Panc1 (cell line): ENCODE data around the gene BBIP1. TPM values are rescaled to one million over a fixed set of nuclear protein-coding genes. Genes with fewer than 3 reads are reported as not detected.

Source experiments
- ATAC-seq: fragments of 200-7000 bp; cut with Tn5 transposase; 2 replicates; pipeline ENCODE4 v1.9.1; 2020; ENCODE audit warnings: mild to moderate bottlenecking, moderate library complexity
- BruUV-seq: library from RNA; stranded (reverse); fragments of 400-500 nt; replicated peaks from 2 replicates; lab custom pipeline; 2021; lab: Mats Ljungman, UMichigan
- CTCF ChIA-PET: fragments of 300-600 bp; sonication (Branson Sonifier 250); formaldehyde crosslinking; loops from one replicate; lab custom pipeline; 2022; ENCODE audit warnings: antibody characterized with exemption; lab: Charles Lee
- POLR2A ChIA-PET: fragments of 300-600 bp; sonication (Branson Sonifier 250); formaldehyde crosslinking; loops from one replicate; lab custom pipeline; 2022; ENCODE audit warnings: antibody characterized with exemption; lab: Charles Lee
- DNase-seq: peaks from one replicate; pipeline ENCODE4 v3.0.0-alpha.2; 2010; ENCODE audit warnings: low read depth, low spot score
- H3K27ac ChIP-seq: 2 replicates; pipeline ENCODE4 v1.5.1; 2011; ENCODE audit warnings: mild to moderate bottlenecking, low read length, inconsistent platforms
- H3K27me3 ChIP-seq: fragments of 200-500 bp; sonication (Bioruptor generic); 2 replicates; pipeline ENCODE4 v1.6.0; 2014; ENCODE audit warnings: low read length, inconsistent platforms; ENCODE audit not compliant: control insufficient read depth, insufficient read depth
- H3K36me3 ChIP-seq: fragments of 200-500 bp; sonication (Bioruptor generic); 2 replicates; pipeline ENCODE4 v1.5.1; 2014; ENCODE audit warnings: inconsistent platforms, mild to moderate bottlenecking, low read length, moderate library complexity; ENCODE audit not compliant: control insufficient read depth, insufficient read depth
- H3K4me1 ChIP-seq: 2 replicates; pipeline ENCODE4 v1.5.1; 2011; ENCODE audit warnings: inconsistent platforms, mild to moderate bottlenecking, low read length, moderate library complexity; ENCODE audit not compliant: control insufficient read depth, insufficient read depth
- H3K4me3 ChIP-seq, 2 experiments: 2 replicates each; pipeline ENCODE4 v1.5.1; 2011 to 2012; ENCODE audit warnings: low read depth in 2 of 2, low read length in 2 of 2, mild to moderate bottlenecking in 2 of 2, inconsistent platforms in 1 of 2, moderate library complexity in 1 of 2
- H3K9me3 ChIP-seq: fragments of 200-500 bp; sonication (Bioruptor generic); 2 replicates; pipeline ENCODE4 v1.5.1; 2014; ENCODE audit warnings: low read depth, mild to moderate bottlenecking, inconsistent platforms, low read length, moderate library complexity; ENCODE audit not compliant: control insufficient read depth, insufficient read depth
- POLR2AphosphoS5 ChIP-seq: IDR thresholded peaks from 2 replicates; pipeline ENCODE4 v1.6.1; 2012; ENCODE audit warnings: mild to moderate bottlenecking, low read depth, low read length, moderate library complexity
- SIN3A ChIP-seq: IDR thresholded peaks from 2 replicates; pipeline ENCODE4 v1.6.1; 2012; ENCODE audit warnings: low read depth, mild to moderate bottlenecking, low read length, moderate library complexity, borderline replicate concordance; ENCODE audit not compliant: insufficient read depth
- TCF7L2 ChIP-seq: IDR thresholded peaks from 2 replicates; pipeline ENCODE4 v1.6.1; 2011; ENCODE audit warnings: mild to moderate bottlenecking, low read depth, low read length, inconsistent platforms
- in situ Hi-C: cut with HindIII; loops from 2 replicates; pipeline ENCODE4 v1.10.0; 2016; ENCODE audit warnings: low sequenced_read_pairs, low pct_unique_long_range_greater_than_20kb
- intact Hi-C: fragments of 100-400 bp; cut with micrococcal nuclease; formaldehyde crosslinking; loops from one replicate; pipeline ENCODE4 v1.10.0; 2022; ENCODE audit not compliant: unreplicated experiment
- total RNA-seq: library from RNA; stranded (reverse); gene quantifications from one replicate; pipeline ENCODE4 v1.2.1, GENCODE V29; 2021; ENCODE audit not compliant: unreplicated experiment
- TF ChIP-seq, protein P1 (sequence below), 2 experiments: IDR thresholded peaks; 2 replicates each; pipeline ENCODE4 v1.6.1; 2011 to 2012; ENCODE audit warnings: low read depth in 2 of 2, control low read depth in 1 of 2, low read length in 1 of 2, mild to moderate bottlenecking in 1 of 2, moderate library complexity in 1 of 2; ENCODE audit not compliant: insufficient read depth in 1 of 2
- TF ChIP-seq, protein P2 (sequence below): fragments of 450-650 bp; IDR thresholded peaks from 2 replicates; pipeline ENCODE4 v1.5.1; 2017; ENCODE audit warnings: mild to moderate bottlenecking

The BBIP1 gene
- total RNA-seq, 1 experiment from 2014 or later, result 55.2 TPM

- H3K4me1 ChIP-seq, result peaks cover 5% of the 10 kb centered on the region; the same call in 1 of the 2 replicates
- H3K36me3 ChIP-seq, result 0 out of 2 replicates have a peak, but pooled peaks cover 3% of the 10 kb centered on the region
- no peak overlapping the region for H3K4me3 ChIP-seq
- TF ChIP-seq, protein P1, sequence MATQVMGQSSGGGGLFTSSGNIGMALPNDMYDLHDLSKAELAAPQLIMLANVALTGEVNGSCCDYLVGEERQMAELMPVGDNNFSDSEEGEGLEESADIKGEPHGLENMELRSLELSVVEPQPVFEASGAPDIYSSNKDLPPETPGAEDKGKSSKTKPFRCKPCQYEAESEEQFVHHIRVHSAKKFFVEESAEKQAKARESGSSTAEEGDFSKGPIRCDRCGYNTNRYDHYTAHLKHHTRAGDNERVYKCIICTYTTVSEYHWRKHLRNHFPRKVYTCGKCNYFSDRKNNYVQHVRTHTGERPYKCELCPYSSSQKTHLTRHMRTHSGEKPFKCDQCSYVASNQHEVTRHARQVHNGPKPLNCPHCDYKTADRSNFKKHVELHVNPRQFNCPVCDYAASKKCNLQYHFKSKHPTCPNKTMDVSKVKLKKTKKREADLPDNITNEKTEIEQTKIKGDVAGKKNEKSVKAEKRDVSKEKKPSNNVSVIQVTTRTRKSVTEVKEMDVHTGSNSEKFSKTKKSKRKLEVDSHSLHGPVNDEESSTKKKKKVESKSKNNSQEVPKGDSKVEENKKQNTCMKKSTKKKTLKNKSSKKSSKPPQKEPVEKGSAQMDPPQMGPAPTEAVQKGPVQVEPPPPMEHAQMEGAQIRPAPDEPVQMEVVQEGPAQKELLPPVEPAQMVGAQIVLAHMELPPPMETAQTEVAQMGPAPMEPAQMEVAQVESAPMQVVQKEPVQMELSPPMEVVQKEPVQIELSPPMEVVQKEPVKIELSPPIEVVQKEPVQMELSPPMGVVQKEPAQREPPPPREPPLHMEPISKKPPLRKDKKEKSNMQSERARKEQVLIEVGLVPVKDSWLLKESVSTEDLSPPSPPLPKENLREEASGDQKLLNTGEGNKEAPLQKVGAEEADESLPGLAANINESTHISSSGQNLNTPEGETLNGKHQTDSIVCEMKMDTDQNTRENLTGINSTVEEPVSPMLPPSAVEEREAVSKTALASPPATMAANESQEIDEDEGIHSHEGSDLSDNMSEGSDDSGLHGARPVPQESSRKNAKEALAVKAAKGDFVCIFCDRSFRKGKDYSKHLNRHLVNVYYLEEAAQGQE (IDR thresholded peaks at IDR 0.05; ENCODE audit: insufficient read depth in 1 of 2, low read depth in 2 of 2, low read length in 1 of 2), result no peak
- TF ChIP-seq, protein P2, sequence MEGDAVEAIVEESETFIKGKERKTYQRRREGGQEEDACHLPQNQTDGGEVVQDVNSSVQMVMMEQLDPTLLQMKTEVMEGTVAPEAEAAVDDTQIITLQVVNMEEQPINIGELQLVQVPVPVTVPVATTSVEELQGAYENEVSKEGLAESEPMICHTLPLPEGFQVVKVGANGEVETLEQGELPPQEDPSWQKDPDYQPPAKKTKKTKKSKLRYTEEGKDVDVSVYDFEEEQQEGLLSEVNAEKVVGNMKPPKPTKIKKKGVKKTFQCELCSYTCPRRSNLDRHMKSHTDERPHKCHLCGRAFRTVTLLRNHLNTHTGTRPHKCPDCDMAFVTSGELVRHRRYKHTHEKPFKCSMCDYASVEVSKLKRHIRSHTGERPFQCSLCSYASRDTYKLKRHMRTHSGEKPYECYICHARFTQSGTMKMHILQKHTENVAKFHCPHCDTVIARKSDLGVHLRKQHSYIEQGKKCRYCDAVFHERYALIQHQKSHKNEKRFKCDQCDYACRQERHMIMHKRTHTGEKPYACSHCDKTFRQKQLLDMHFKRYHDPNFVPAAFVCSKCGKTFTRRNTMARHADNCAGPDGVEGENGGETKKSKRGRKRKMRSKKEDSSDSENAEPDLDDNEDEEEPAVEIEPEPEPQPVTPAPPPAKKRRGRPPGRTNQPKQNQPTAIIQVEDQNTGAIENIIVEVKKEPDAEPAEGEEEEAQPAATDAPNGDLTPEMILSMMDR, result no peak
- TF ChIP-seq TCF7L2 (no peak), SIN3A (no peak), POLR2AphosphoS5 (no peak)
- no peaks in the 10 kb centered on the region for H3K27me3 ChIP-seq
- H3K27ac ChIP-seq, result no peak overlapping the region
- no peaks in the 10 kb centered on the region for H3K9me3 ChIP-seq
- intact Hi-C loops, result no loop called here
- in situ Hi-C loops, result no loop called here
- CTCF ChIA-PET, result no interaction called here
- DNase-seq (no peak), ATAC-seq (no peak)
- no TSS peak for BruUV-seq
- POLR2A ChIA-PET, result no interaction called here
Observed at GRCh38 chr10:110880012-110880411, 39.0 kb downstream of the BBIP1 start.

DNA sequence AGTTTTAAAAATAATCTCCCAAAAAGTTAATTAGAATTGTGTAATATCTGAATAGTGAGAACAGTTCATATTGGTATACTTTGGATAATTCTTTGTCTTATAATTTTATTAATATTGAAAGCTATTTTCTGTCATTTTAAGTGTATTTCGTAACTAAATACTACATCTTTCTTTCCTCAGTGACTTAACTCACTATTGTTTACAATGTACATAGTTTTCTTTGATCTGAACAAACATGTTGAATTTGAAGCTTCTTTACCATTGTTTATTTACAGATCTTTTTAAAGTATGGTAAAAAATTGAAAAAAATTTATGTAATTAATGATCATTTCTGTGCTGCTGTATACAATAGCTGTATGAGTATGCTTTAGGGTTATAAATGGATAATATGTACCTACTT, 42.2 kb downstream of the BBIP1 start:
- no peak overlapping the region for H3K4me3 ChIP-seq
- DNase-seq, result no peak
- CTCF ChIA-PET, result interaction anchor here (0.5 kb wide), 1 partner anchor 273 kb away, joined by 5 read pairs; no protein-coding TSS in a partner anchor
- H3K27me3 ChIP-seq, result no peaks in the 10 kb centered on the region
- intact Hi-C loops (loop anchor here (5.0 kb wide), 1 partner anchor 129 kb away; no protein-coding TSS in a partner anchor), in situ Hi-C loops (no loop called here)
- no peak for TF ChIP-seq SIN3A
- TF ChIP-seq, protein P1 (IDR thresholded peaks at IDR 0.05; ENCODE audit: insufficient read depth in 1 of 2, low read depth in 2 of 2, low read length in 1 of 2), result no peak
- H3K36me3 ChIP-seq, result peaks cover 3% of the 10 kb centered on the region; the same call in 1 of the 2 replicates
- H3K9me3 ChIP-seq, result no peaks in the 10 kb centered on the region
- peaks cover 10% of the 10 kb centered on the region for H3K4me1 ChIP-seq
- ATAC-seq, result no peak
- POLR2A ChIA-PET, result no interaction called here
- BruUV-seq, result no TSS peak
- H3K27ac ChIP-seq, result no peak overlapping the region
